SK-N-SH treated with all-trans-retinoic acid at 6 μM for 48 hours (cell line): ENCODE measurements around the gene TBL1X.

Source experiments
- CREB5 ChIP-seq: fragments of 250-450 bp; sonication (Bioruptor Pico); IDR thresholded peaks from 2 replicates; pipeline ENCODE4 v1.5.1; 2020; ENCODE audit warnings: low read depth, mild to moderate bottlenecking, moderate library complexity
- CSRNP3 ChIP-seq: fragments of 250-450 bp; sonication (Bioruptor Pico); IDR thresholded peaks from 2 replicates; pipeline ENCODE4 v1.5.1; 2021; ENCODE audit warnings: mild to moderate bottlenecking, moderate library complexity
- ESRRG ChIP-seq: fragments of 250-450 bp; sonication (Bioruptor Pico); IDR thresholded peaks from 2 replicates; pipeline ENCODE4 v1.6.1; 2021; ENCODE audit warnings: mild to moderate bottlenecking
- OSR1 ChIP-seq: fragments of 250-450 bp; sonication (Bioruptor Pico); IDR thresholded peaks from 2 replicates; pipeline ENCODE4 v1.8.0; 2022; ENCODE audit warnings: moderate library complexity, mild to moderate bottlenecking, inconsistent platforms
- PATZ1 ChIP-seq: fragments of 250-450 bp; sonication (Bioruptor Pico); IDR thresholded peaks from 2 replicates; pipeline ENCODE4 v1.8.0; 2020; ENCODE audit warnings: mild to moderate bottlenecking, moderate library complexity, borderline replicate concordance
- PPARA ChIP-seq: fragments of 250-450 bp; sonication (Bioruptor Pico); IDR thresholded peaks from 2 replicates; pipeline ENCODE4 v1.5.0; 2020; ENCODE audit warnings: mild to moderate bottlenecking, borderline replicate concordance
- RARB ChIP-seq: fragments of 250-450 bp; sonication (Bioruptor Pico); IDR thresholded peaks from 2 replicates; pipeline ENCODE4 v1.8.0; 2021; ENCODE audit warnings: mild to moderate bottlenecking, moderate library complexity
- ZC3H10 ChIP-seq: fragments of 250-450 bp; sonication (Bioruptor Pico); IDR thresholded peaks from 2 replicates; pipeline ENCODE4 v1.5.1; 2021; ENCODE audit warnings: mild to moderate bottlenecking, moderate library complexity

- TF ChIP-seq PPARA (CRISPR knock-in tag) (no peak), CSRNP3 (CRISPR knock-in tag) (no peak), ESRRG (CRISPR knock-in tag) (no peak), PATZ1 (no peak), RARB (no peak), OSR1 (CRISPR knock-in tag) (no peak), ZC3H10 (CRISPR knock-in tag) (no peak), CREB5 (CRISPR knock-in tag) (no peak)
Observed at GRCh38 chrX:9494771-9495170, 29.9 kb downstream of the TBL1X start.
